ENCODE measurements around the gene ST6GALNAC3.

The ST6GALNAC3 gene

GRCh38 chr1:76668046-76668445, 593.5 kb downstream of the ST6GALNAC3 start:
- FAIRE-seq: no peak

GRCh38 chr1:76669131-76669530, 594.6 kb downstream of the ST6GALNAC3 start:
- no peak for FAIRE-seq

- no peak for FAIRE-seq
These were observed 595.2 kb downstream of the ST6GALNAC3 start for GRCh38 chr1:76669624-76670315.

- FAIRE-seq: no peak
These were observed 600.2 kb downstream of the ST6GALNAC3 start for GRCh38 chr1:76674689-76675210.

GRCh38 chr1:76677416-76678405, 603.2 kb downstream of the ST6GALNAC3 start:
- FAIRE-seq: no peak

DNA sequence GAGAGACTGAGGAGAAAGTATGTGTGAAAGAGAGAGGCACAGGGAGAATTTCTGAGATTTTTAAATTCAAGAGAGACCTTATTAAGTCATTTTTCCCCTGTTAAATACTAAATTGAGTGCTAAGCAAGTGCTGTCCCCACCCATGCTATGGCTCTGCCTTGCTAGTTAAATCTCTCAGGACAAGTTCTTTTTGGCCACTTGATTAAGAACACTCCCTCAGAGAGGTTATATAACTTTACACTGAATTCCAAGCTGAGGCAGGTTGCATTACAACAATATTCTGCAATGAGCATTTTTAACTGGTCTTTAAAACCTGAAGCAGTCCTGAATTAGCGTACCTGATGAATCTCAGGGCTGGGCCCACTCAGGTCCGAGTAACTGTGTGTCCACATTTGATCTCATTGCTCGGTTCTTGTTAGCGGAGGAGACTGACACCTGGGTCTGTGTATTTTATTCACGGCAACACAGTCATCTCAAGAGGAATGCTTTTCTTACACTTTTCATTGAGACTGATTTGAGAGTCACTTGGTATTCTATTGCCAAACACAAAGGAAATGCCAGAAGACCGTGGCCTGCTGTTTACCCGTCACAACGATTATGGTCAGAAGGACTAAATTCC, 605.1 kb downstream of the ST6GALNAC3 start:
- FAIRE-seq: no peak

GRCh38 chr1:76680651-76681050, 606.1 kb downstream of the ST6GALNAC3 start:
- no peak for FAIRE-seq

GRCh38 chr1:76682138-76682537, 607.6 kb downstream of the ST6GALNAC3 start:
- no peak for FAIRE-seq

Data from colon (tissue), 2 donors.